Activated CD8-positive, alpha-beta memory T cell treated with anti-CD3 and anti-CD28 coated beads, Interleukin-2, amount 50 U/mL, for 48 hours (primary cell): ENCODE measurements around the gene SLC2A14.
"Not testable (repeated sequence)": the region's sequence is repeated elsewhere in the genome, so short reads cannot be mapped to it uniquely, and the experiment has no call there.

Experiments
- DNase-seq: peaks from one replicate; pipeline ENCODE4 v3.0.0-alpha.2; 2020

Gene SLC2A14

GRCh38 chr12:7869137-7869536 lies 3.6 kb downstream of the SLC2A14 start:
- DNase-seq = no peak

GRCh38 chr12:7868391-7868790 lies 4.3 kb downstream of the SLC2A14 start:
- no peak for DNase-seq

GRCh38 chr12:7864601-7865150 lies 8.0 kb downstream of the SLC2A14 start:
- DNase-seq = no peak

- DNase-seq = not testable (repeated sequence)
Measured at GRCh38 chr12:7862814-7863348, 9.8 kb downstream of the SLC2A14 start.

GRCh38 chr12:7862301-7862700 lies 10.4 kb downstream of the SLC2A14 start:
- DNase-seq = not testable (repeated sequence)

- no peak for DNase-seq
Measured at GRCh38 chr12:7859552-7859951, 13.2 kb downstream of the SLC2A14 start.

- no peak for DNase-seq
Measured at GRCh38 chr12:7857971-7858370, 14.7 kb downstream of the SLC2A14 start.

GRCh38 chr12:7856516-7856915 lies 16.2 kb downstream of the SLC2A14 start:
- DNase-seq = no peak

- DNase-seq = no peak
Measured at GRCh38 chr12:7853557-7853956, 19.2 kb downstream of the SLC2A14 start.

- not testable (repeated sequence) for DNase-seq
Measured at GRCh38 chr12:7851622-7852081, 21.1 kb downstream of the SLC2A14 start.

GRCh38 chr12:7850099-7850498 lies 22.6 kb downstream of the SLC2A14 start:
- DNase-seq = not testable (repeated sequence)

GRCh38 chr12:7848098-7848422 lies 24.7 kb downstream of the SLC2A14 start:
- not testable (repeated sequence) for DNase-seq

- not testable (repeated sequence) for DNase-seq
Measured at GRCh38 chr12:7847226-7848097, 25.3 kb downstream of the SLC2A14 start.

GRCh38 chr12:7844116-7844515 lies 28.6 kb downstream of the SLC2A14 start:
- no peak for DNase-seq

- not testable (repeated sequence) for DNase-seq
Measured at GRCh38 chr12:7843583-7843982, 29.1 kb downstream of the SLC2A14 start.

GRCh38 chr12:7843149-7843548 lies 29.6 kb downstream of the SLC2A14 start:
- DNase-seq = not testable (repeated sequence)

GRCh38 chr12:7842444-7842843 lies 30.3 kb downstream of the SLC2A14 start:
- DNase-seq = not testable (repeated sequence)

GRCh38 chr12:7839848-7840247 lies 32.9 kb downstream of the SLC2A14 start:
- not testable (repeated sequence) for DNase-seq

GRCh38 chr12:7839226-7839625 lies 33.5 kb downstream of the SLC2A14 start:
- not testable (repeated sequence) for DNase-seq

GRCh38 chr12:7837366-7837765 lies 35.3 kb downstream of the SLC2A14 start:
- no peak for DNase-seq

- DNase-seq = no peak
Measured at GRCh38 chr12:7835766-7836165, 36.9 kb downstream of the SLC2A14 start.

GRCh38 chr12:7835116-7835515 lies 37.6 kb downstream of the SLC2A14 start:
- no peak for DNase-seq

GRCh38 chr12:7834701-7835100 lies 38.0 kb downstream of the SLC2A14 start:
- no peak for DNase-seq

- no peak for DNase-seq
Measured at GRCh38 chr12:7833831-7834230, 38.9 kb downstream of the SLC2A14 start.
